Gastrocnemius medialis (tissue), 4 donors: ENCODE measurements around the gene CDK14.

Experiments
- POLR2A ChIP-seq, 2 donors: fragments of 450-650 bp; IDR thresholded peaks; one replicate each; pipeline ENCODE4 v1.6.1; 2017; ENCODE audit warnings: antibody characterized with exemption in 2 of 2, mild to moderate bottlenecking in 2 of 2, moderate library complexity in 2 of 2
- TF ChIP-seq, protein P1 (sequence below), 5 experiments: fragments of 450-650 bp in 3 of 5; fragments of 200-600 bp in 2 of 5; sonication (generic) in 2 of 5; IDR thresholded peaks in 4 of 5; conservative IDR thresholded peaks in 1 of 5; 1 replicate in 4 of 5; 2 replicates in 1 of 5; pipeline ENCODE4 v1.5.1; 2016 to 2019; ENCODE audit warnings: antibody characterized with exemption in 5 of 5, mild to moderate bottlenecking in 3 of 5, moderate library complexity in 3 of 5

DNA sequence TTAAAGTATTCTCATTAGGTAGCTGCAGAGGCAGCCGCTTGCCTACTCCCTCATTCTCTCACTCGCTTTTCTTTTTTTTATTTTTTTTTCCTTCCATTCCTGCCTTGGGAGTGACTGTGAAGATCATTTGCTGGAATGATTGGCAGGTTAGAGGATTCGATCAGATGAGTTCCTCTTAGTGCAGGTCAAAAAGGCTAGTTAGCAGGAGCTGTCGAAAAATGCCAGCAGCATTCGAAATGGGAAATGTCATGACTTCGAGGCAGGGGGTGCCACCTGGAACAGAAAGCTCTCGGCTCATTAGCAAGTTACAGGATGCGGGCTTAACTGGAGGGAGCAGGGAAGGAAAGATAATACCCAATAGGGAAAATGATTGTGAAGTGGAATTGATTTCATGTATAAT is 530.6 kb downstream of the CDK14 start:
- TF ChIP-seq POLR2A (IDR thresholded peaks at IDR 0.05): no peak
- TF ChIP-seq, protein P1, sequence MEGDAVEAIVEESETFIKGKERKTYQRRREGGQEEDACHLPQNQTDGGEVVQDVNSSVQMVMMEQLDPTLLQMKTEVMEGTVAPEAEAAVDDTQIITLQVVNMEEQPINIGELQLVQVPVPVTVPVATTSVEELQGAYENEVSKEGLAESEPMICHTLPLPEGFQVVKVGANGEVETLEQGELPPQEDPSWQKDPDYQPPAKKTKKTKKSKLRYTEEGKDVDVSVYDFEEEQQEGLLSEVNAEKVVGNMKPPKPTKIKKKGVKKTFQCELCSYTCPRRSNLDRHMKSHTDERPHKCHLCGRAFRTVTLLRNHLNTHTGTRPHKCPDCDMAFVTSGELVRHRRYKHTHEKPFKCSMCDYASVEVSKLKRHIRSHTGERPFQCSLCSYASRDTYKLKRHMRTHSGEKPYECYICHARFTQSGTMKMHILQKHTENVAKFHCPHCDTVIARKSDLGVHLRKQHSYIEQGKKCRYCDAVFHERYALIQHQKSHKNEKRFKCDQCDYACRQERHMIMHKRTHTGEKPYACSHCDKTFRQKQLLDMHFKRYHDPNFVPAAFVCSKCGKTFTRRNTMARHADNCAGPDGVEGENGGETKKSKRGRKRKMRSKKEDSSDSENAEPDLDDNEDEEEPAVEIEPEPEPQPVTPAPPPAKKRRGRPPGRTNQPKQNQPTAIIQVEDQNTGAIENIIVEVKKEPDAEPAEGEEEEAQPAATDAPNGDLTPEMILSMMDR (IDR thresholded peaks at IDR 0.05 in 4 of 5, conservative IDR thresholded peaks at IDR 0.05 in 1 of 5): no peak
